Brain microvascular endothelial cell (primary cell): ENCODE data around the gene EVI2B.

Experiments used
- DNase-seq: peaks from one replicate; pipeline ENCODE4 v3.0.0-alpha.2; 2020
- H3K27ac ChIP-seq: fragments of 250-450 bp; sonication (Bioruptor Pico); 2 replicates; pipeline ENCODE4 v1.5.1; 2020; ENCODE audit warnings: mild to moderate bottlenecking, moderate library complexity
- H3K27me3 ChIP-seq: fragments of 250-450 bp; sonication (Bioruptor Pico); replicated peaks from 2 replicates; pipeline ENCODE4 v1.5.1; 2020; ENCODE audit warnings: mild to moderate bottlenecking
- H3K36me3 ChIP-seq: fragments of 250-450 bp; sonication (Bioruptor Pico); replicated peaks from 2 replicates; pipeline ENCODE4 v1.5.1; 2020; ENCODE audit warnings: mild to moderate bottlenecking
- H3K4me3 ChIP-seq: 2 replicates; pipeline ENCODE4 v1.5.1; 2011; ENCODE audit warnings: low read depth, mild to moderate bottlenecking, control low read depth, low read length, moderate library complexity
- CTCF ChIP-seq: IDR thresholded peaks from 2 replicates; pipeline ENCODE4 v1.5.1; 2011; ENCODE audit warnings: low read depth, mild to moderate bottlenecking, moderate library complexity, low read length, control low read depth, inconsistent platforms; ENCODE audit errors: missing control alignments
- in situ Hi-C: cut with HindIII; loops from 2 replicates; pipeline ENCODE4 v1.10.0; 2017; ENCODE audit warnings: low sequenced_read_pairs, low pct_ligation_motif_present

EVI2B gene

GRCh38 chr17:31286587-31286986, 27.3 kb downstream of the EVI2B start:
- Histone ChIP-seq H3K4me3 (no peak overlapping the region), H3K36me3 (no peaks in the 10 kb centered on the region), H3K27ac (no peak overlapping the region), H3K27me3 (no peaks in the 10 kb centered on the region)
- no peak for DNase-seq
- in situ Hi-C loops, result no loop called here
- no peak for TF ChIP-seq CTCF

DNA sequence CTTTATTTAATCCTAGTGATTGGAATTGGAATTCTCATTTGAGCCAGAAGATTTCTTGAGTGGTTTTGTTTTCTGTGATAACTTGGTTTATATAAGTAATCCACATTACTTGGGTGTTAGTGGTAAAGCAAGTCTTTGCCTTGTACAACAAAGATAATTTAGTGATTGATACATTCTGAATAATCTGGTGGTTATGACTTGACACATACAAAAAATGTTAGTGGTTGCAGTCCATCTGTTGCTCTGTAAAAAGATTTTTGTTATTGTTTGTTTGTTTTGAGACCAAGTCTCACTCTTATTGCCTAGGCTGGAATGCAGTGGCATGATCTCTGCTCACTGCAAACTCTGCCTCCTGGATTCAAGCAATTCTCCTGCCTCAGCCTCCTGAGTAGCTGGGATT, 30.0 kb downstream of the EVI2B start:
- Histone ChIP-seq H3K27me3 (no peaks in the 10 kb centered on the region), H3K27ac (no peak overlapping the region), H3K4me3 (no peak overlapping the region), H3K36me3 (no peaks in the 10 kb centered on the region)
- DNase-seq, result no peak
- in situ Hi-C loops, result no loop called here
- no peak for TF ChIP-seq CTCF

DNA sequence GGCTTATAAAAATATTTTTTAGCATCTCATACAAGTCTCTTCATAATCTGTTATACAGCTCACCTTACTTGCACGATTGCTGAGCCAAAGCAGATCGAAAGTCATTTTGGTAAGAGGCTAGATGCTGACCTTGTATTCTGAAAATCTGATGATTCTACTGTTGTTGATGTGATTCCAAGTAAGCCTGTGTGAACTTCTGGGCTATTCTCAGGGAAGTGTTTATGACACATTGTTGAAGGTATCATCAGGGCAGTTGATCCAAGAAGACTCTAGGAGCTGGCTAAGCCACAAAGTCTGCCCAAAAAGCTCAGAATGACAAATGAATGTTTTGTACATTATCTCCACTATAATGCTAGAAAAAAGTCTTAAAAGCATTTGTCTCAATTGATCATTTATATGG, 32.8 kb downstream of the EVI2B start:
- in situ Hi-C loops, result no loop called here
- no peak for DNase-seq
- no peak for TF ChIP-seq CTCF

DNA sequence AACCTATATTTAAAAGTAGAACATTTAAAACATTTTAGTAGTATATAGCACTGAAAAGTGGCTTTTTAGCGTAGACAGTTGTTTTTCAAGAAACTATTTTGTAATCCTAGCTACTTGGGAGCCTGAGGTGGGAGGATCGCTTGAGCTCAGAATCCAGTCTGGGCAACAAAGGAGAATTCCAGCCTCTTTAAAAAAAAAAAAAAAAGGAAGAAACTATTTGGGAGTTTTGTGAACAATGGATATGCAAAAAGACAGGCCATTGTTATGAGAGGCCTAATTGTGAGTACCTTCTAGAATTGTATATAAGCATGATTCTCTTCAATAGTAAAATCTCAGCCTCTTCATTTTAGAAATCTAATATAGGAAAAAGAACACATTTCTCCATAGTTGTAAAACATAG, 34.5 kb downstream of the EVI2B start:
- TF ChIP-seq CTCF, result no peak
- in situ Hi-C loops, result no loop called here
- peaks cover under 1% of the 10 kb centered on the region for H3K36me3 ChIP-seq
- DNase-seq, result no peak
- no peak overlapping the region for H3K27ac ChIP-seq
- no peak overlapping the region for H3K4me3 ChIP-seq
- H3K27me3 ChIP-seq, result no peaks in the 10 kb centered on the region

More for the DNA sequence above, 32.8 kb downstream of the EVI2B start:
- H3K36me3 ChIP-seq, result no peaks in the 10 kb centered on the region
- no peaks in the 10 kb centered on the region for H3K27me3 ChIP-seq
- no peak overlapping the region for H3K27ac ChIP-seq
- no peak overlapping the region for H3K4me3 ChIP-seq

GRCh38 chr17:31275116-31275515, 38.7 kb downstream of the EVI2B start:
- no peak overlapping the region for H3K27ac ChIP-seq
- H3K4me3 ChIP-seq, result no peak overlapping the region
- in situ Hi-C loops, result no loop called here
- peaks cover 3% of the 10 kb centered on the region for H3K36me3 ChIP-seq
- no peak for TF ChIP-seq CTCF
- H3K27me3 ChIP-seq, result no peaks in the 10 kb centered on the region
- no peak for DNase-seq

GRCh38 chr17:31274252-31274651, 39.6 kb downstream of the EVI2B start:
- TF ChIP-seq CTCF, result no peak
- no peak overlapping the region for H3K4me3 ChIP-seq
- H3K27me3 ChIP-seq, result no peaks in the 10 kb centered on the region
- no peak overlapping the region for H3K27ac ChIP-seq
- DNase-seq, result no peak
- in situ Hi-C loops, result no loop called here
- peaks cover 3% of the 10 kb centered on the region for H3K36me3 ChIP-seq
